HepG2 (cell line): ENCODE data around the gene CYP46A1. TPM values are rescaled to one million over a fixed set of nuclear protein-coding genes. Genes with fewer than 3 reads are reported as not detected.

ENCODE experiments used
- ATAC-seq: fragments of 200-7000 bp; cut with Tn5 transposase; 3 replicates; pipeline ENCODE4 v1.9.1; 2020; ENCODE audit warnings: mild to moderate bottlenecking, moderate library complexity
- BruUV-seq: library from RNA; stranded (reverse); fragments of 400-500 nt; replicated peaks from 2 replicates; lab custom pipeline; 2021; lab: Mats Ljungman, UMichigan
- CTCF ChIA-PET: fragments of 300-600 bp; formaldehyde crosslinking; extraction: SDS; loops from one replicate; lab custom pipeline; 2021; ENCODE audit warnings: low total read pairs, inconsistent platforms, low intra/inter-chr PET ratio; lab: Yijun Ruan, JAX
- POLR2A ChIA-PET: fragments of 350-600 bp; sonication (Branson Sonifier 250); formaldehyde crosslinking; loops from one replicate; lab custom pipeline; 2020; ENCODE audit warnings: antibody characterized with exemption, inconsistent platforms; lab: Yijun Ruan, JAX
- DNase-seq: peaks from one replicate; pipeline ENCODE4 v3.0.0-alpha.2; 2015; ENCODE audit warnings: low spot score
- FAIRE-seq: peaks from 3 replicates; lab custom pipeline; 2011; peaks lifted over from hg19 to GRCh38; lab: Jason Lieb, UNC
- H2AFZ ChIP-seq: one replicate; pipeline ENCODE4 v1.6.1; 2011; ENCODE audit warnings: low read length, inconsistent platforms
- H3K27ac ChIP-seq: fragments of 300-600 bp; 3 replicates; pipeline ENCODE4 v1.8.0; 2011; ENCODE audit warnings: mixed run types, mild to moderate bottlenecking, mixed read lengths, low read length, inconsistent platforms; ENCODE audit not compliant: insufficient read depth; ENCODE audit errors: extremely low read length
- H3K27me3 ChIP-seq, 2 experiments: fragments of 200-600 bp in 1 of 2; 2 replicates in 1 of 2; 3 replicates in 1 of 2; pipeline versions ENCODE4 v1.6.0 to v1.8.0; 2011; ENCODE audit warnings: low read length in 2 of 2, mild to moderate bottlenecking in 2 of 2, moderate library complexity in 2 of 2, inconsistent platforms in 1 of 2; ENCODE audit not compliant: insufficient read depth in 2 of 2, control insufficient read depth in 1 of 2
- H3K36me3 ChIP-seq, 2 experiments: fragments of 200-600 bp in 1 of 2; replicated peaks in 1 of 2; 2 replicates in 1 of 2; 3 replicates in 1 of 2; pipeline versions ENCODE4 v1.5.1 to v1.8.0; 2011; ENCODE audit warnings: low read length in 2 of 2, inconsistent platforms in 1 of 2; ENCODE audit not compliant: insufficient read depth in 2 of 2, control insufficient read depth in 1 of 2
- H3K4me1 ChIP-seq: 2 replicates; pipeline ENCODE4 v1.5.1; 2012; ENCODE audit warnings: low read length, inconsistent platforms; ENCODE audit not compliant: insufficient read depth
- H3K4me2 ChIP-seq: 2 replicates; pipeline ENCODE4 v1.6.0; 2011; ENCODE audit warnings: low read depth, low read length, inconsistent platforms
- H3K4me3 ChIP-seq, 3 experiments: fragments of 200-600 bp in 1 of 3; sonication (generic), shearing (Covaris generic) in 1 of 3; replicated peaks in 1 of 3; 2 replicates each; pipeline ENCODE4 v1.5.1; 2011 to 2016; ENCODE audit warnings: low read length in 3 of 3, inconsistent platforms in 2 of 3, low read depth in 2 of 3, mild to moderate bottlenecking in 2 of 3, control low read depth in 1 of 3, mixed read lengths in 1 of 3; ENCODE audit not compliant: insufficient read depth in 1 of 3
- H3K79me2 ChIP-seq: one replicate; pipeline ENCODE4 v1.6.1; 2011; ENCODE audit warnings: low read length, inconsistent platforms; ENCODE audit not compliant: insufficient read depth
- H3K9ac ChIP-seq: 2 replicates; pipeline ENCODE4 v1.6.0; 2011; ENCODE audit warnings: mild to moderate bottlenecking, low read depth, low read length, inconsistent platforms; ENCODE audit not compliant: insufficient read depth
- H3K9me3 ChIP-seq: 2 replicates; pipeline ENCODE4 v1.5.1; 2012; ENCODE audit warnings: mild to moderate bottlenecking, low read length
- H4K20me1 ChIP-seq: 2 replicates; pipeline ENCODE4 v1.6.0; 2011; ENCODE audit warnings: inconsistent platforms, mild to moderate bottlenecking, low read length, moderate library complexity; ENCODE audit not compliant: insufficient read depth
- CREB1 ChIP-seq, 2 experiments: fragments of 450-650 bp in 1 of 2; IDR thresholded peaks; 2 replicates each; pipeline ENCODE4 v1.6.1; 2016 to 2017; ENCODE audit warnings: control low read depth in 1 of 2, mild to moderate bottlenecking in 1 of 2, missing compliant biosample characterization in 1 of 2, missing genetic modification characterization in 1 of 2
- HNRNPUL1 ChIP-seq: fragments of 200-400 bp; formaldehyde crosslinking; IDR thresholded peaks from 2 replicates; pipeline ENCODE4 v1.6.1; 2017; ENCODE audit warnings: low read depth, mild to moderate bottlenecking, low read length, moderate library complexity
- TCF12 ChIP-seq, 2 experiments: fragments of 450-650 bp in 1 of 2; sonication (generic) in 1 of 2; formaldehyde crosslinking in 1 of 2; IDR thresholded peaks; 2 replicates each; pipeline versions ENCODE4 v1.6.1 to v1.8.0; 2017 to 2022; ENCODE audit warnings: antibody characterized with exemption in 1 of 2, mild to moderate bottlenecking in 1 of 2, missing genetic modification reagents in 1 of 2, moderate library complexity in 1 of 2
- ZFYVE20 ChIP-seq: sonication (generic); formaldehyde crosslinking; IDR thresholded peaks from 2 replicates; pipeline ENCODE4 v1.8.0; 2023; ENCODE audit warnings: low read depth, mild to moderate bottlenecking, moderate library complexity, missing genetic modification reagents, borderline replicate concordance
- ZNF510 ChIP-seq: sonication (generic); formaldehyde crosslinking; IDR thresholded peaks from 2 replicates; pipeline ENCODE4 v1.4.0; 2020; ENCODE audit warnings: low read depth, mild to moderate bottlenecking, missing genetic modification reagents
- WGBS: methylation state at CpG from one replicate; pipeline ENCODE4 v1.1.6; 2017; ENCODE audit warnings: low lambda C conversion rate; 5-methylcytosine and 5-hydroxymethylcytosine counted together
- in situ Hi-C: cut with HindIII; loops from 2 replicates; pipeline ENCODE4 v1.10.0; 2017; ENCODE audit warnings: low pct_unique_long_range_greater_than_20kb; ENCODE audit not compliant: extremely low pct_ligation_motif_present
- intact Hi-C: fragments of 100-400 bp; cut with micrococcal nuclease; formaldehyde crosslinking; loops from one replicate; pipeline ENCODE4 v1.10.0; 2022; ENCODE audit not compliant: unreplicated experiment
- polyA plus RNA-seq, 8 experiments: library from polyadenylated mRNA; depleted of rRNA in 3 of 8; stranded (reverse) in 7 of 8; unstranded in 1 of 8; fragments of >200 nt; fragmentation: Illumina TruSeq in 4 of 8; extraction: Trizol in 4 of 8; gene quantifications; 2 replicates each; pipeline versions ENCODE4 v1.2.1 to v1.2.3, GENCODE V29; 2011 to 2016; ENCODE audit warnings: low read depth in 4 of 8, missing spikeins in 1 of 8, mixed read lengths in 1 of 8; ENCODE audit not compliant: insufficient read depth in 1 of 8
- total RNA-seq, 5 experiments: library from RNA; depleted of rRNA; stranded (reverse); fragments of >200 nt; fragmentation: Illumina TruSeq; extraction: Trizol; gene quantifications; 2 replicates each; pipeline ENCODE4 v1.2.3, GENCODE V29; 2016; ENCODE audit warnings: low read depth in 1 of 5
- TF ChIP-seq, protein P1 (sequence below): sonication (generic); formaldehyde crosslinking; IDR thresholded peaks from 2 replicates; pipeline ENCODE4 v1.5.0; 2020; ENCODE audit warnings: missing genetic modification reagents, mild to moderate bottlenecking, borderline replicate concordance

The CYP46A1 gene
- total and polyA plus RNA-seq, 2 of the 13 experiments (the other 11 are each of a cell fraction or from before 2014, with no cell fraction given): not detected

DNA sequence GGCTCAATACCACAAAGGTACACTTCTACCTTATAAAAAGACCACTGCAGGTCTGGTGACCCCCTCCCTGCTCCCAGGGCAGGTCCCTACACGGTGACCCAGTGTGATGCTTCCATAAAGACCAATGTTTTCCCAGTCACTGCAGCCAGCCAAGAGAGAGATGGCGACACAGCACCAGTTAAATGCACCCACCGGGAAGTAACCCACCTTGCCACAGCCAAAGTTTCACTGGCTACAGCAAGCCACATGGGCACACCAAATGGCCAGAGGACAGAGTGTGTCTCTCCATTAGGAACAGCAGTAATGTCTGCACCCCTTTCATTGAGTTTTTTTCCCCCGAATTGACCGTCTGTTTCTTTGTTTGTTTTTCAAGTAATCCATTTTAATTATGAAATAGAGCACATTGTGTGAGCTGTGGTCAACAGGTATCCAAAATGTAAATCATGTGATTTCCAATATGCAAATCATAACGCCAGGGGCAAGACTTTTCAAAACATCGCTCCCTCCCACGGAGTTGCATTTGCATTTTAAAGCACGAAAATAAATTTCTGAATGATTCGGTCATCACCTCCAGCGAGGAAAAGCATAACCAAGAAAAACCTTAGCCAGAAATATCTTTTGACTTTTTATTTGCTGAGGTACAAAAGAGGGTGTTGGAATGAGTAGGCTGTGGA lies 60.2 kb downstream of the CYP46A1 start (continued):
- TF ChIP-seq ZNF510 (CRISPR knock-in tag): no peak

DNA sequence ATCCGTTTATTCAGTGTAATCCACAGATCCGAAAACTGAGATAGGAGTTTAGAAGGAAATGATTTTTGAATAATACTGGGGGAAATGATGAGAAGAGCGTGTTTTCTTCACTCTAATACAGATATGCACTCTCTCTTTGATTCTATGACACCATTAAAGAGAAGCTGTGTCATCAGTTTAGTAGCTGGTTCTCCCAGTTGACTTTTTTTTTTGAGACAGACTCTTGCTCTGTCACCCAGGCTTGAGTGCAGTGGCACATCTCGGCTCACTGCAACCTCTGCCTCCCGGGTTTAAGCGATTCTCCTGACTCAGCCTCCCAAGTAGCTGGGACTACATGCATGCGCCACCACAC lies 60.8 kb downstream of the CYP46A1 start:
- BruUV-seq: no TSS peak
- no peak overlapping the region for H3K4me3 ChIP-seq
- no peak for ATAC-seq
- no peak for DNase-seq
- peaks cover 3 to 55% of the 10 kb centered on the region in 2 experiments for H3K27me3 ChIP-seq
- H4K20me1 ChIP-seq: no peaks in the 10 kb centered on the region
- intact Hi-C loops: no loop called here
- ChIA-PET CTCF (no interaction called here), POLR2A (no interaction called here)
- no peak overlapping the region for H3K4me2 ChIP-seq
- WGBS: 26% methylated on average over 7 of the region's 7 CpGs
- no peak for FAIRE-seq
- in situ Hi-C loops: no loop called here
- H3K4me1 ChIP-seq: no peaks in the 10 kb centered on the region
- no peak overlapping the region for H2AFZ ChIP-seq
- H3K9me3 ChIP-seq: no peaks in the 10 kb centered on the region
- H3K9ac ChIP-seq: no peak overlapping the region
- H3K79me2 ChIP-seq: no peaks in the 10 kb centered on the region
- H3K27ac ChIP-seq: no peak overlapping the region
- TF ChIP-seq HNRNPUL1 (no peak), CREB1 (IDR thresholded peaks at IDR 0.05) (0 out of 2 replicates have a peak, but pooled peaks have one; percentile 11), CREB1 (CRISPR knock-in tag; IDR thresholded peaks at IDR 0.05) (no peak)
- H3K36me3 ChIP-seq: no peaks in the 10 kb centered on the region

DNA sequence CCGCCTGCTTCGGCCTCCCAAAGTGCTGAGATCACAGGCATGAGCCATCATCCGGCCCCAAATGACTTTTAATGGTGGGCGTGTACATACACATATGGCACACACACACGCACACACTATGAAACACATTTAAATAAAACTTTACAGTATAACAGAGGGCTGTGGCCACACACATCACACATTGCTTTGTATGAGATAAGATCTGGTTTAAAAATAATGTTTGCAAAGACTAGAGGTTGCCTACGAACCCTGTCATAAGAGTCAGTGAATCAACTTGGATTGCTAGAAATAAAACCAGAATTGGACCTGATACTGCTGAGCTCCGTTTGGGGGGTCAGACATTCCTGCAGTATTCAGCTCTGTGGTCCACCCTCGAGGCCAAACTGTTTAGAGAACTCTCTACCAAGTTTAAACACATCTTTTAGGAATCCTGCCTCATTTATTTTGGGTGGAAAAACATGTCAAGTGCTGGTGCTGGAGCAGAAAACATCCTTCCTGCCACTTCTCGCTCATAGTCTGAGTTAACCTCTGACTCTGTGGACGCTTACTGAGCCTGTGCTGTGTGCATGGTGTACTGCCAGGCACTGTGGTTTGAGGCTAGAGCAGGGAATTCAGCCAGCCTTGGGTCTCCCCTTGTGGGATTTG lies 61.3 kb downstream of the CYP46A1 start:
- Histone ChIP-seq H3K4me1 (no peaks in the 10 kb centered on the region), H3K4me3 (no peak overlapping the region), H4K20me1 (no peaks in the 10 kb centered on the region), H3K79me2 (no peaks in the 10 kb centered on the region), H3K9me3 (no peaks in the 10 kb centered on the region), H2AFZ (no peak overlapping the region), H3K36me3 (no peaks in the 10 kb centered on the region), H3K4me2 (no peak overlapping the region), H3K27me3 (peaks cover 3 to 55% of the 10 kb centered on the region in 2 experiments), H3K27ac (no peak overlapping the region), H3K9ac (no peak overlapping the region)
- ATAC-seq: no peak
- CTCF ChIA-PET: no interaction called here
- POLR2A ChIA-PET: no interaction called here
- 30% methylated on average over 10 of the region's 10 CpGs for WGBS
- in situ Hi-C loops (no loop called here), intact Hi-C loops (no loop called here)
- DNase-seq: no peak
- TF ChIP-seq ZFYVE20 (no peak), TCF12 (IDR thresholded peaks at IDR 0.05) (no peak), TCF12 (CRISPR knock-in tag; IDR thresholded peaks at IDR 0.05) (no peak)
- TF ChIP-seq, protein P1, sequence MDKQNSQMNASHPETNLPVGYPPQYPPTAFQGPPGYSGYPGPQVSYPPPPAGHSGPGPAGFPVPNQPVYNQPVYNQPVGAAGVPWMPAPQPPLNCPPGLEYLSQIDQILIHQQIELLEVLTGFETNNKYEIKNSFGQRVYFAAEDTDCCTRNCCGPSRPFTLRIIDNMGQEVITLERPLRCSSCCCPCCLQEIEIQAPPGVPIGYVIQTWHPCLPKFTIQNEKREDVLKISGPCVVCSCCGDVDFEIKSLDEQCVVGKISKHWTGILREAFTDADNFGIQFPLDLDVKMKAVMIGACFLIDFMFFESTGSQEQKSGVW (CRISPR knock-in tag): no peak
- no TSS peak for BruUV-seq
- FAIRE-seq: no peak
